Jurkat, Clone E6-1 (cell line): Measurements from ENCODE around the gene PHACTR1.

Source experiments
- DNase-seq: peaks from one replicate; pipeline ENCODE4 v3.0.0-alpha.2; 2011; ENCODE audit warnings: low read depth, low spot score
- H3K4me3 ChIP-seq: 2 replicates; pipeline ENCODE4 v1.5.1; 2011; ENCODE audit warnings: mild to moderate bottlenecking, low read length, control low read depth, moderate library complexity

PHACTR1 gene

GRCh38 chr6:12785921-12786320 lies 69.4 kb downstream of the PHACTR1 start:
- DNase-seq: no peak
- no peak overlapping the region for H3K4me3 ChIP-seq

- no peak for DNase-seq
- H3K4me3 ChIP-seq: no peak overlapping the region
Measured at GRCh38 chr6:12791371-12791770, 74.8 kb downstream of the PHACTR1 start.

- no peak for DNase-seq
- no peak overlapping the region for H3K4me3 ChIP-seq
Measured at GRCh38 chr6:12798326-12798725, 81.8 kb downstream of the PHACTR1 start.

- H3K4me3 ChIP-seq: no peak overlapping the region
- DNase-seq: no peak
Measured at GRCh38 chr6:12800120-12800519, 83.6 kb downstream of the PHACTR1 start.

- no peak for DNase-seq
- no peak overlapping the region for H3K4me3 ChIP-seq
Measured at GRCh38 chr6:12801141-12801540, 84.6 kb downstream of the PHACTR1 start.

- no peak for DNase-seq
- H3K4me3 ChIP-seq: no peak overlapping the region
Measured at GRCh38 chr6:12802440-12802839, 85.9 kb downstream of the PHACTR1 start.

GRCh38 chr6:12803486-12803885 lies 86.9 kb downstream of the PHACTR1 start:
- no peak for DNase-seq
- H3K4me3 ChIP-seq: no peak overlapping the region

GRCh38 chr6:12804952-12805645 lies 88.5 kb downstream of the PHACTR1 start:
- no peak for DNase-seq
- H3K4me3 ChIP-seq: no peak overlapping the region

- no peak for DNase-seq
- H3K4me3 ChIP-seq: no peak overlapping the region
Measured at GRCh38 chr6:12806136-12806535, 89.6 kb downstream of the PHACTR1 start.

GRCh38 chr6:12806796-12807195 lies 90.2 kb downstream of the PHACTR1 start:
- no peak overlapping the region for H3K4me3 ChIP-seq
- DNase-seq: no peak

- H3K4me3 ChIP-seq: no peak overlapping the region
- DNase-seq: no peak
Measured at GRCh38 chr6:12811519-12811918, 95.0 kb downstream of the PHACTR1 start.

GRCh38 chr6:12813321-12813720 lies 96.8 kb downstream of the PHACTR1 start:
- no peak overlapping the region for H3K4me3 ChIP-seq
- DNase-seq: no peak

GRCh38 chr6:12814015-12814414 lies 97.4 kb downstream of the PHACTR1 start:
- H3K4me3 ChIP-seq: no peak overlapping the region
- DNase-seq: no peak

GRCh38 chr6:12815089-12815488 lies 98.5 kb downstream of the PHACTR1 start:
- no peak for DNase-seq

GRCh38 chr6:12815884-12816600 lies 99.5 kb downstream of the PHACTR1 start:
- no peak for DNase-seq
- H3K4me3 ChIP-seq: no peak overlapping the region

More at GRCh38 chr6:12815089-12815488, 98.5 kb downstream of the PHACTR1 start:
- H3K4me3 ChIP-seq: no peak overlapping the region

- H3K4me3 ChIP-seq: no peak overlapping the region
- no peak for DNase-seq
Measured at GRCh38 chr6:12818324-12818723, 101.8 kb downstream of the PHACTR1 start.

GRCh38 chr6:12823847-12824246 lies 107.3 kb downstream of the PHACTR1 start:
- DNase-seq: no peak
- H3K4me3 ChIP-seq: no peak overlapping the region

- DNase-seq: no peak
- no peak overlapping the region for H3K4me3 ChIP-seq
Measured at GRCh38 chr6:12826584-12826983, 110.0 kb downstream of the PHACTR1 start.

- no peak overlapping the region for H3K4me3 ChIP-seq
- DNase-seq: no peak
Measured at GRCh38 chr6:12827921-12828320, 111.4 kb downstream of the PHACTR1 start.

- no peak for DNase-seq
- no peak overlapping the region for H3K4me3 ChIP-seq
Measured at GRCh38 chr6:12832226-12832735, 115.7 kb downstream of the PHACTR1 start.

GRCh38 chr6:12836009-12836408 lies 119.4 kb downstream of the PHACTR1 start:
- DNase-seq: no peak
- H3K4me3 ChIP-seq: no peak overlapping the region
